Smooth muscle cell (in vitro differentiated cells): ENCODE results near the gene RAB11A. TPM values are rescaled to one million over a fixed set of nuclear protein-coding genes. Genes with fewer than 3 reads are reported as not detected.
A peak's percentile ranks its signal among the peaks of the same experiment; 100 is the strongest.

Source experiments
- DNase-seq: peaks from one replicate; lab custom pipeline; 2025; ENCODE audit not compliant: unreplicated experiment; lab: John Stamatoyannopoulos, UW
- H2AFZ ChIP-seq: fragments of 200-600 bp; sonication (generic); 2 replicates; pipeline ENCODE4 v1.6.0; 2016; ENCODE audit warnings: antibody characterized with exemption, low read depth, mild to moderate bottlenecking
- H3F3A ChIP-seq: fragments of 200-600 bp; sonication (generic); 2 replicates; pipeline ENCODE4 v1.6.0; 2017; ENCODE audit warnings: antibody characterized with exemption, low read depth
- H3K27ac ChIP-seq: fragments of 200-600 bp; sonication (generic); 2 replicates; pipeline ENCODE4 v1.5.1; 2016; ENCODE audit warnings: low read depth, mild to moderate bottlenecking
- H3K27me3 ChIP-seq: fragments of 200-600 bp; sonication (generic); 2 replicates; pipeline ENCODE4 v1.6.1; 2016; ENCODE audit warnings: low read depth, mild to moderate bottlenecking
- H3K36me3 ChIP-seq: fragments of 200-600 bp; sonication (generic); 2 replicates; pipeline ENCODE4 v1.5.1; 2016; ENCODE audit warnings: low read depth
- H3K4me1 ChIP-seq: fragments of 200-600 bp; sonication (generic); 2 replicates; pipeline ENCODE4 v1.5.1; 2016; ENCODE audit warnings: low read depth
- H3K4me2 ChIP-seq: fragments of 200-600 bp; sonication (generic); 2 replicates; pipeline ENCODE4 v1.6.0; 2016; ENCODE audit warnings: mild to moderate bottlenecking
- H3K4me3 ChIP-seq: fragments of 200-600 bp; sonication (generic); 2 replicates; pipeline ENCODE4 v1.5.1; 2016; ENCODE audit warnings: mild to moderate bottlenecking
- H3K79me2 ChIP-seq: fragments of 200-600 bp; sonication (generic); 2 replicates; pipeline ENCODE4 v1.6.0; 2016; ENCODE audit warnings: low read depth, mild to moderate bottlenecking
- H3K9ac ChIP-seq: fragments of 200-600 bp; sonication (generic); 2 replicates; pipeline ENCODE4 v1.6.0; 2016; ENCODE audit warnings: low read depth
- H3K9me3 ChIP-seq: fragments of 200-600 bp; sonication (generic); replicated peaks from 2 replicates; pipeline ENCODE4 v1.5.1; 2016; ENCODE audit warnings: low read depth
- H4K20me1 ChIP-seq: fragments of 200-600 bp; sonication (generic); 2 replicates; pipeline ENCODE4 v1.6.0; 2016; ENCODE audit warnings: low read depth
- WGBS: methylation state at CpG from one replicate; pipeline ENCODE4 v1.1.7; 2016; ENCODE audit warnings: low lambda C conversion rate; 5-methylcytosine and 5-hydroxymethylcytosine counted together
- polyA plus RNA-seq: library from polyadenylated mRNA; unstranded; fragments of >200 nt; fragmentation: Nextera tagmentation; extraction: Ambion mirVana; gene quantifications from 2 replicates; pipeline ENCODE4 v1.2.1, GENCODE V29; 2016
- total RNA-seq: library from RNA; depleted of rRNA; stranded (reverse); fragments of >200 nt; gene quantifications from 2 replicates; pipeline ENCODE4 v1.2.3, GENCODE V29; 2014
- TF ChIP-seq, protein P1 (sequence below): fragments of 200-600 bp; sonication (generic); IDR thresholded peaks from 2 replicates; pipeline ENCODE4 v1.5.1; 2017; ENCODE audit warnings: borderline replicate concordance, mild to moderate bottlenecking, antibody characterized with exemption; ENCODE audit not compliant: insufficient read depth, poor library complexity, severe bottlenecking

Gene RAB11A
- total and polyA plus RNA-seq, 2 experiments from 2014 or later, result 206 to 300 TPM

GRCh38 chr15:65881766-65882434 is 12.6 kb downstream of the RAB11A start:
- peaks cover 5% of the 10 kb centered on the region for H3K4me1 ChIP-seq
- no peak overlapping the region for H3K27ac ChIP-seq
- peaks cover 3% of the 10 kb centered on the region for H3F3A ChIP-seq
- no peaks in the 10 kb centered on the region for H3K9me3 ChIP-seq
- WGBS, result 95% methylated on average over 3 of the region's 3 CpGs
- H3K79me2 ChIP-seq, result peaks cover 51% of the 10 kb centered on the region
- H3K36me3 ChIP-seq, result peaks cover 50% of the 10 kb centered on the region
- TF ChIP-seq, protein P1, sequence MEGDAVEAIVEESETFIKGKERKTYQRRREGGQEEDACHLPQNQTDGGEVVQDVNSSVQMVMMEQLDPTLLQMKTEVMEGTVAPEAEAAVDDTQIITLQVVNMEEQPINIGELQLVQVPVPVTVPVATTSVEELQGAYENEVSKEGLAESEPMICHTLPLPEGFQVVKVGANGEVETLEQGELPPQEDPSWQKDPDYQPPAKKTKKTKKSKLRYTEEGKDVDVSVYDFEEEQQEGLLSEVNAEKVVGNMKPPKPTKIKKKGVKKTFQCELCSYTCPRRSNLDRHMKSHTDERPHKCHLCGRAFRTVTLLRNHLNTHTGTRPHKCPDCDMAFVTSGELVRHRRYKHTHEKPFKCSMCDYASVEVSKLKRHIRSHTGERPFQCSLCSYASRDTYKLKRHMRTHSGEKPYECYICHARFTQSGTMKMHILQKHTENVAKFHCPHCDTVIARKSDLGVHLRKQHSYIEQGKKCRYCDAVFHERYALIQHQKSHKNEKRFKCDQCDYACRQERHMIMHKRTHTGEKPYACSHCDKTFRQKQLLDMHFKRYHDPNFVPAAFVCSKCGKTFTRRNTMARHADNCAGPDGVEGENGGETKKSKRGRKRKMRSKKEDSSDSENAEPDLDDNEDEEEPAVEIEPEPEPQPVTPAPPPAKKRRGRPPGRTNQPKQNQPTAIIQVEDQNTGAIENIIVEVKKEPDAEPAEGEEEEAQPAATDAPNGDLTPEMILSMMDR, result no peak
- no peak overlapping the region for H3K9ac ChIP-seq
- H2AFZ ChIP-seq, result no peak overlapping the region
- no peak for DNase-seq
- peaks cover 88% of the 10 kb centered on the region for H4K20me1 ChIP-seq
- H3K4me2 ChIP-seq, result no peak overlapping the region
- H3K4me3 ChIP-seq, result no peak overlapping the region
- H3K27me3 ChIP-seq, result no peaks in the 10 kb centered on the region

DNA sequence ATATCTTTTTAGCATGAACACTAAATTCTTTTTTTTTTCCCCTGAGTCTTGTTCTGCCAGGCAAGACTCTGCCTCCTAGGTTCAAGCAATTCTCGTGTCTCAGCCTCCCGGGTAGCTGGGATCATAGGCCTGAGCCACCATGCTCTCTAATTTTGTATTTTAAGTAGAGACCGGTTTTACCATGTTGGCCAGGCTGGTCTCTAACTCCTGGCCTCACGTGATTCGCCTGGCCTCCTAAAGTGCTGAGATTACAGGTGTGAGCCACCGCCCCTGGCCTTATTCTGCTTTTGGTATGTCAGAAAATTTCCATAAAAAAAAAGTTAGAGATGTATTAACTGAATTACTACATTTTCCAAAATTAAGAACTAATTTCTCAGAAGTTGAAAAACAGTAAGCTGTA is 14.3 kb downstream of the RAB11A start:
- peaks cover 47% of the 10 kb centered on the region for H3K36me3 ChIP-seq
- TF ChIP-seq, protein P1, result no peak
- no peak overlapping the region for H3K4me3 ChIP-seq
- H3K4me2 ChIP-seq, result no peak overlapping the region
- H3K79me2 ChIP-seq, result peaks cover 54% of the 10 kb centered on the region
- DNase-seq, result no peak
- peaks cover 5% of the 10 kb centered on the region for H3K4me1 ChIP-seq
- H3K27me3 ChIP-seq, result no peaks in the 10 kb centered on the region
- H3K9ac ChIP-seq, result no peak overlapping the region
- H3K27ac ChIP-seq, result no peak overlapping the region
- no peaks in the 10 kb centered on the region for H3F3A ChIP-seq
- peaks cover 82% of the 10 kb centered on the region for H4K20me1 ChIP-seq
- 84% methylated on average over 6 of the region's 6 CpGs for WGBS
- no peaks in the 10 kb centered on the region for H3K9me3 ChIP-seq
- no peak overlapping the region for H2AFZ ChIP-seq

- Histone ChIP-seq H3K36me3 (peaks cover 45% of the 10 kb centered on the region), H3K4me1 (peaks cover 5% of the 10 kb centered on the region), H3K27ac (no peak overlapping the region), H2AFZ (no peak overlapping the region), H3K79me2 (peaks cover 52% of the 10 kb centered on the region), H3K4me2 (no peak overlapping the region), H3K9me3 (no peaks in the 10 kb centered on the region), H3K27me3 (no peaks in the 10 kb centered on the region), H3K9ac (no peak overlapping the region), H4K20me1 (peaks cover 82% of the 10 kb centered on the region), H3K4me3 (no peak overlapping the region), H3F3A (no peaks in the 10 kb centered on the region)
- TF ChIP-seq, protein P1, result no peak
- no peak for DNase-seq
Observed at GRCh38 chr15:65884511-65884910, 15.2 kb downstream of the RAB11A start.

DNA sequence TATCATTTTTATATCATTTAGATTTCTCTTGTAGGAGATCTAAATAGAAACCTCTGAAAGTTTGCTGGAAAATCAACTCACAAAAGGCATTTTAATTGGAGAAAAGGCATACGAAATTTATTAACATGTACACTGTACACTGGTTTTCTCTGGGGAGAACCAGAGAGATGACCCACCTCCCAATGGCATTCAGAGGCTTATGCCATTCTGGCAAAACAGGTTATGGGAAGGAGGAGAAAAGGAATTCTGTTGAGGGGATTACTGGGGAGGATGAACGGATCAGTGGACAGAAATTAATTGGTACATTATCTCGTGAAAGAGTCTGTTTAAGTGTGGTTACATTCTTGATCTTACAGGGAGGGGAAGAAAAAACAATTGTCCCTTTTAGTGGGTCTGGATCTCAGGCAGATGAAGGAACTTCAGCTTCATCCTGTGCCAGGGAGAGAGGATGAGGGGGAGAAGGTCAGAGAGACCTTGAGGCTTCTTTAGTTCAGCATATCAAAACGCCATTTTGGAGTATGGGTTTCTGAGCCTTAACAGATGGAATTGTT is 16.5 kb downstream of the RAB11A start:
- Histone ChIP-seq H3K4me3 (no peak overlapping the region), H3K4me2 (no peak overlapping the region), H3K4me1 (peaks cover 5% of the 10 kb centered on the region), H3K27me3 (no peaks in the 10 kb centered on the region), H3K9ac (no peak overlapping the region), H3K36me3 (peaks cover 33% of the 10 kb centered on the region), H2AFZ (no peak overlapping the region), H3K27ac (peak overlapping the region; percentile 3), H3K79me2 (peaks cover 49% of the 10 kb centered on the region), H3F3A (no peaks in the 10 kb centered on the region), H3K9me3 (no peaks in the 10 kb centered on the region), H4K20me1 (peaks cover 82% of the 10 kb centered on the region)
- DNase-seq, result no peak
- TF ChIP-seq, protein P1, result no peak
- 71% methylated on average over 4 of the region's 4 CpGs for WGBS
